Activated CD4-positive, alpha-beta T cell treated with anti-CD3 and anti-CD28 coated beads, Interleukin-2, amount 50 U/mL, for 48 hours (primary cell): ENCODE data around the gene LARP4.

Experiments
- DNase-seq, 2 experiments: peaks; one replicate each; pipeline ENCODE4 v3.0.0-alpha.2; 2020

The LARP4 gene

GRCh38 chr12:50529345-50529744 is 128.7 kb downstream of the LARP4 start:
- DNase-seq: no peak
